Subcutaneous adipose tissue (tissue), 4 donors: Measurements from ENCODE around the gene ATF4. TPM values are rescaled to one million over a fixed set of nuclear protein-coding genes. Genes with fewer than 3 reads are reported as not detected.

ENCODE experiments used
- total RNA-seq, 4 donors: library from RNA; depleted of rRNA; stranded (reverse); fragments of >200 nt; gene quantifications; one replicate each; pipeline ENCODE4 v1.1.0, GENCODE V29; 2016
- TF ChIP-seq, protein P1 (sequence below): fragments of 450-650 bp; IDR thresholded peaks from one replicate; pipeline ENCODE4 v1.5.1; 2016; ENCODE audit warnings: low read depth, mild to moderate bottlenecking, control low read depth, antibody characterized with exemption, moderate library complexity

Gene ATF4
- total RNA-seq, 4 donors from 2014 or later, result 333 to 430 (median 399) TPM

DNA sequence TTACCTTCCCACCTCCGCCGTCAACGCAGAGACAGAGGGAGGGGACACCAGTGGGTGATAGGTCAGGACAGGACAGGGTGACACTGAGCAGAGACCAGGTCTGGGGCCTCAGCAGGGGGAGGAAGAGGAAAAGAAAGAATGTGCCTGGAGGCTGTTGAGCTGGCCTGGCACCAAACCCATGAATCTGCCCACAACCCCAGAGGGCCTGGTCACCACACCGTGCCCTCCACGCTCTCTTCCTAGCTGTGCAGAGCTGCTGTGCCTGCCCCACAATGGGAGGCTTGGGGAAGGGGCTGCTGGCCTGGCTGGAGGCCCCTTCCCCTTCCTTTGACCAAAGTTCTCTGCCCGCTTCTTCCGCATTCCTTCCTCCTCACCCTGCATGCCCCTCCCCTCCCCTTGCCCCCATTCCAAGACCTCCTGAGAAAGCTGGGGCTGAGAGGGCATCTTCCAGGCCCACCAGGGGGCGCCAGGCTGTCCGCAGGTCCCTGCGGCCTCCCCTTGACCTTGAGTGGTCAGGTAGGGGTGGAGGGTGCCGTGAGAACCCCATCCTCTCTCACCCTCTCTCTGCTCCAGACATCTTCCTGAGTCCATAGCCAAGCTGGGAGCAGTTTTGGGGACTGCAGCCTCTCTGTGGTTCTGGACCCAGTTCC, 39.2 kb downstream of the ATF4 start:
- TF ChIP-seq, protein P1, sequence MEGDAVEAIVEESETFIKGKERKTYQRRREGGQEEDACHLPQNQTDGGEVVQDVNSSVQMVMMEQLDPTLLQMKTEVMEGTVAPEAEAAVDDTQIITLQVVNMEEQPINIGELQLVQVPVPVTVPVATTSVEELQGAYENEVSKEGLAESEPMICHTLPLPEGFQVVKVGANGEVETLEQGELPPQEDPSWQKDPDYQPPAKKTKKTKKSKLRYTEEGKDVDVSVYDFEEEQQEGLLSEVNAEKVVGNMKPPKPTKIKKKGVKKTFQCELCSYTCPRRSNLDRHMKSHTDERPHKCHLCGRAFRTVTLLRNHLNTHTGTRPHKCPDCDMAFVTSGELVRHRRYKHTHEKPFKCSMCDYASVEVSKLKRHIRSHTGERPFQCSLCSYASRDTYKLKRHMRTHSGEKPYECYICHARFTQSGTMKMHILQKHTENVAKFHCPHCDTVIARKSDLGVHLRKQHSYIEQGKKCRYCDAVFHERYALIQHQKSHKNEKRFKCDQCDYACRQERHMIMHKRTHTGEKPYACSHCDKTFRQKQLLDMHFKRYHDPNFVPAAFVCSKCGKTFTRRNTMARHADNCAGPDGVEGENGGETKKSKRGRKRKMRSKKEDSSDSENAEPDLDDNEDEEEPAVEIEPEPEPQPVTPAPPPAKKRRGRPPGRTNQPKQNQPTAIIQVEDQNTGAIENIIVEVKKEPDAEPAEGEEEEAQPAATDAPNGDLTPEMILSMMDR, result no peak

DNA sequence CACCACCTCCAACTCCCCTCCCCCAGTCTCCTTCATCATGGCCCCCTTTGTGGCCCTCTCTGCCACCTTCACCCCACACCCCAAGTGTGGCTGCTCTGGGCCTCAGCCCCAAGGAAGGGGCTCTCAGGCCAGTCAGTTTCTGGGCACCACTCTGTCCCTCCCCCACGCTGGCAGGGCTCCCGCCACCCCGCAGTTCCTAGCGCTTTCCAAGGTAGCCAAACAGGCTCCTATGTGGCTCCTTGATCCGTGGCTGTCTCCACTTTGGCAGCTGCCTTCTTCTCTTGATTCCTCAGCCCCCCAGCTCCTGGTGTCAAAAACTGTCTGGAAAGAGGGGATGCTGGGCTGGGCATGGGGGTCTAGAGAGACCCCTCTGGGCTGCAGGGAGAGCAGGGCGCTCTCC, 39.8 kb downstream of the ATF4 start:
- TF ChIP-seq, protein P1, result no peak

- TF ChIP-seq, protein P1, result no peak
Observed at GRCh38 chr22:39562839-39563489, 42.6 kb downstream of the ATF4 start.

- TF ChIP-seq, protein P1, result no peak
Observed at GRCh38 chr22:39563571-39564428, 43.4 kb downstream of the ATF4 start.

- TF ChIP-seq, protein P1, result no peak
Observed at GRCh38 chr22:39565414-39565944, 45.1 kb downstream of the ATF4 start.

DNA sequence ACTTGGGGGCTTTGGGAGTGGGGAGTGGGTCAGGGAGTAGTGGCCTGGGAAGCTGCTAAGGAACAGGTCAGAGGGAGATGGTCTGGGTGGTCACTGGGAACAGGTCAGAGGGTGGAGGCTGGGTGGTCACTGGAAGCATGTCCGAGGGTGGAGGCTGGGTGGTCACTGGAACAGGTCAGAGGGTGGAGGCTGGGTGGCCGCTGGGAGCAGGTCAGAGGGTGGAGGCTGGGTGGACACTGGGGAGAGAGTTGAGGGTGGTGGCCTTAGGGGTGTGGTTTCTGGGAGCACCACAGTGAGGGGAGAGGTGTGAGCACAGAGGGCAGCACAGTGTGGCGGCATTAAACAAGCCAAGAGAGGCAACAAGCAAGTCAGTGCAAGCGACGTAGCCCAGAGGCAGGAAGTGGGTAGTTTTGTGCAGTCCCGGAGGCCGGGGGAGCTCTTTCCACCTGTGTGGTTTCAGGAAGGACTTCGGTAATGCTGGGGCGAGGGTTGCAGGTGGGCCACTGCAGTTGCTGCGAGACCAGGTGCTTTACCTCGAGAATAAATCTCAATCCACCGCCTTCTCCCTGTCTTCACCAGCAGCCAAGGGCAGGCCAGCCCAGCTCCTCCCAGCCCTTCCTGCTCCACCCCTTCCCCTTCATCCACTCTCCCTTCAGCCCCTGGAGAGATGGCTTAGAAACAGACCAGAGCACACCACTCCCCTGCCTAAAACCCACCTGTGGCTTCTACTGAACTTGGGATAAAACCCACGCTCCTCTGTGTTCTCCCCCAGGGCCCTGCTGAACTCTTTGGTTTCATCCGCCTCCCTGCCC, 47.0 kb downstream of the ATF4 start:
- TF ChIP-seq, protein P1, result no peak
